WTC11 (cell line): ENCODE results near the gene CDH9. TPM values are rescaled to one million over a fixed set of nuclear protein-coding genes. Genes with fewer than 3 reads are reported as not detected.

Experiments
- ATAC-seq: fragments of 200-7000 bp; cut with Tn5 transposase; 2 replicates; pipeline ENCODE4 v1.10.0; 2021; ENCODE audit warnings: mild to moderate bottlenecking, moderate library complexity
- CTCF ChIA-PET: fragments of 300-600 bp; sonication (Branson Sonifier 250); formaldehyde crosslinking; loops from one replicate; lab custom pipeline; 2021; ENCODE audit warnings: antibody characterized with exemption; lab: Charles Lee
- POLR2A ChIA-PET: fragments of 350-600 bp; sonication (Branson Sonifier 250); formaldehyde crosslinking; loops from one replicate; lab custom pipeline; 2021; ENCODE audit warnings: antibody characterized with exemption; lab: Charles Lee
- DNase-seq: peaks from one replicate; pipeline ENCODE4 v3.0.0; 2021; ENCODE audit warnings: low spot score
- H3K27ac Mint-ChIP-seq: 2 replicates; pipeline ENCODE4 v1.8.0; 2021; ENCODE audit warnings: mixed read lengths
- H3K27me3 Mint-ChIP-seq: 2 replicates; pipeline ENCODE4 v1.8.0; 2021; ENCODE audit warnings: low read depth, mild to moderate bottlenecking, moderate library complexity, mixed read lengths
- H3K36me3 Mint-ChIP-seq: 2 replicates; pipeline ENCODE4 v1.8.0; 2021; ENCODE audit warnings: mixed read lengths
- H3K4me1 Mint-ChIP-seq: 2 replicates; pipeline ENCODE4 v1.8.0; 2022; ENCODE audit warnings: mixed read lengths
- H3K4me3 Mint-ChIP-seq: 2 replicates; pipeline ENCODE4 v1.8.0; 2021; ENCODE audit warnings: mild to moderate bottlenecking, moderate library complexity, mixed read lengths
- H3K9me3 Mint-ChIP-seq: 2 replicates; pipeline ENCODE4 v1.8.0; 2021; ENCODE audit warnings: mixed read lengths
- EMX1 ChIP-seq: fragments of 250-450 bp; sonication (Bioruptor Pico); IDR thresholded peaks from 2 replicates; pipeline ENCODE4 v1.8.0; 2021; ENCODE audit warnings: mild to moderate bottlenecking
- FOXJ3 ChIP-seq: sonication (generic); formaldehyde crosslinking; IDR thresholded peaks from 2 replicates; pipeline ENCODE4 v1.9.0; 2021; ENCODE audit warnings: missing genetic modification reagents, mild to moderate bottlenecking, borderline replicate concordance
- GABPB1 ChIP-seq: sonication (generic); formaldehyde crosslinking; IDR thresholded peaks from 2 replicates; pipeline ENCODE4 v1.8.1; 2023; ENCODE audit warnings: mild to moderate bottlenecking, missing genetic modification reagents
- HMGA2 ChIP-seq: fragments of 250-450 bp; sonication (Bioruptor Pico); IDR thresholded peaks from 2 replicates; pipeline ENCODE4 v1.4.0; 2021; ENCODE audit warnings: mild to moderate bottlenecking, moderate library complexity
- IRF2 ChIP-seq: sonication (generic); formaldehyde crosslinking; IDR thresholded peaks from 2 replicates; pipeline ENCODE4 v1.8.0; 2022; ENCODE audit warnings: low read depth, missing genetic modification reagents, borderline replicate concordance
- JAZF1 ChIP-seq: fragments of 250-450 bp; sonication (Bioruptor Pico); IDR thresholded peaks from 2 replicates; pipeline ENCODE4 v1.9.0; 2021; ENCODE audit warnings: moderate library complexity, mild to moderate bottlenecking, inconsistent platforms
- JUN ChIP-seq: sonication (generic); formaldehyde crosslinking; IDR thresholded peaks from 2 replicates; pipeline ENCODE4 v1.8.0; 2023; ENCODE audit warnings: mild to moderate bottlenecking, missing genetic modification reagents
- KAT7 ChIP-seq: sonication (generic); formaldehyde crosslinking; IDR thresholded peaks from 2 replicates; pipeline ENCODE4 v1.8.1; 2023; ENCODE audit warnings: missing genetic modification reagents, mild to moderate bottlenecking, borderline replicate concordance
- MYBL2 ChIP-seq: sonication (generic); formaldehyde crosslinking; IDR thresholded peaks from 2 replicates; pipeline ENCODE4 v1.8.1; 2023; ENCODE audit warnings: mild to moderate bottlenecking, moderate library complexity, missing genetic modification reagents
- NFATC4 ChIP-seq: fragments of 250-450 bp; sonication (Bioruptor Pico); IDR thresholded peaks from 2 replicates; pipeline ENCODE4 v1.9.0; 2021; ENCODE audit warnings: mild to moderate bottlenecking
- SOX15 ChIP-seq: fragments of 250-450 bp; sonication (Bioruptor Pico); IDR thresholded peaks from 2 replicates; pipeline ENCODE4 v1.9.0; 2021; ENCODE audit warnings: mild to moderate bottlenecking
- SP1 ChIP-seq: sonication (generic); formaldehyde crosslinking; conservative IDR thresholded peaks from 2 replicates; pipeline ENCODE4 v1.8.1; 2022; ENCODE audit warnings: missing genetic modification reagents
- TEAD1 ChIP-seq: sonication (generic); formaldehyde crosslinking; IDR thresholded peaks from 2 replicates; pipeline ENCODE4 v1.8.0; 2022; ENCODE audit warnings: mild to moderate bottlenecking, missing genetic modification reagents
- ZNF671 ChIP-seq: fragments of 250-450 bp; sonication (Bioruptor Pico); IDR thresholded peaks from 2 replicates; pipeline ENCODE4 v1.8.0; 2021; ENCODE audit warnings: mild to moderate bottlenecking
- total RNA-seq: library from RNA; stranded (reverse); gene quantifications from 3 replicates; pipeline ENCODE4 v1.2.3, GENCODE V29; 2021
- TF ChIP-seq, protein P1 (sequence below): sonication (generic); formaldehyde crosslinking; conservative IDR thresholded peaks from 2 replicates; pipeline ENCODE4 v1.8.1; 2023; ENCODE audit warnings: mild to moderate bottlenecking, low read depth, missing genetic modification reagents, moderate library complexity
- TF ChIP-seq, protein P2 (sequence below): sonication (generic); formaldehyde crosslinking; IDR thresholded peaks from 2 replicates; pipeline ENCODE4 v1.8.0; 2022; ENCODE audit warnings: mild to moderate bottlenecking, missing genetic modification reagents
- TF ChIP-seq, protein P3 (sequence below): sonication (generic); formaldehyde crosslinking; IDR thresholded peaks from 2 replicates; pipeline ENCODE4 v1.8.1; 2023; ENCODE audit warnings: mild to moderate bottlenecking, missing genetic modification reagents, borderline replicate concordance
- TF ChIP-seq, protein P4 (sequence below): sonication (generic); formaldehyde crosslinking; IDR thresholded peaks from 2 replicates; pipeline ENCODE4 v1.8.1; 2023; ENCODE audit warnings: mild to moderate bottlenecking, moderate library complexity, missing genetic modification reagents
- TF ChIP-seq, protein P5 (sequence below): sonication (generic); formaldehyde crosslinking; IDR thresholded peaks from 2 replicates; pipeline ENCODE4 v1.8.1; 2023; ENCODE audit warnings: mild to moderate bottlenecking, missing genetic modification reagents, moderate library complexity

CDH9 gene
- total RNA-seq, 1 experiment from 2014 or later: 0.48 TPM

DNA sequence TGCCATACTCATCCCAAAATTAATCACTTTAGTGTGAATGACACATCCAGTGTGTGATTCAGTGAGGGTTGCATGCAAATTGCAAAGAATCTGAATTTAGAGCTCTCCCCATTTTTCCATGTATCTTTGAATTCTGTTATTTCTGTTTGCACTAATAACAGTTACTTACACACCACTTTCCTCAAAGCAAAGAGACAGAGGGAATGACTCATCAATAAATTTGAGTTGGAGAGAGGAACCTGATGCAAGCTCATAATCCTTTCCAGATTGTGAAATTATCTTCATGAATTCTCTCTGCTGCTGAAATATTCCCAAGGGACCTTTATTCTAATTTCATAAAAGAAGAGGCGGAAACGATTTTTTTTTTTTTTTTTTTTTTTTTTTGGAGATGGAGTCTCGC is 204.8 kb downstream of the CDH9 start:
- H3K27ac Mint-ChIP-seq: no peak overlapping the region
- H3K4me1 Mint-ChIP-seq: no peaks in the 10 kb centered on the region
- peaks cover 26% of the 10 kb centered on the region for H3K9me3 Mint-ChIP-seq
- ATAC-seq (no peak), DNase-seq (no peak)
- H3K36me3 Mint-ChIP-seq: peaks cover 8% of the 10 kb centered on the region; the same call in 1 of the 2 replicates
- CTCF ChIA-PET: interaction anchor here (0.6 kb wide), 1 partner anchor 801 kb away, joined by 3 read pairs; no protein-coding TSS in a partner anchor
- no peak overlapping the region for H3K4me3 Mint-ChIP-seq
- POLR2A ChIA-PET: interaction anchor here (0.7 kb wide), 1 partner anchor 147 kb away, joined by 7 read pairs; no protein-coding TSS in a partner anchor
- TF ChIP-seq EMX1 (CRISPR knock-in tag) (no peak), FOXJ3 (CRISPR knock-in tag) (no peak), TEAD1 (CRISPR knock-in tag) (no peak), GABPB1 (CRISPR knock-in tag) (no peak), SOX15 (no peak), KAT7 (CRISPR knock-in tag) (no peak), SP1 (no peak), ZNF671 (CRISPR knock-in tag) (no peak), JAZF1 (CRISPR knock-in tag) (no peak), IRF2 (CRISPR knock-in tag) (no peak), HMGA2 (no peak), JUN (CRISPR knock-in tag) (no peak), NFATC4 (CRISPR knock-in tag) (no peak), MYBL2 (CRISPR knock-in tag) (no peak)
- TF ChIP-seq, protein P1, sequence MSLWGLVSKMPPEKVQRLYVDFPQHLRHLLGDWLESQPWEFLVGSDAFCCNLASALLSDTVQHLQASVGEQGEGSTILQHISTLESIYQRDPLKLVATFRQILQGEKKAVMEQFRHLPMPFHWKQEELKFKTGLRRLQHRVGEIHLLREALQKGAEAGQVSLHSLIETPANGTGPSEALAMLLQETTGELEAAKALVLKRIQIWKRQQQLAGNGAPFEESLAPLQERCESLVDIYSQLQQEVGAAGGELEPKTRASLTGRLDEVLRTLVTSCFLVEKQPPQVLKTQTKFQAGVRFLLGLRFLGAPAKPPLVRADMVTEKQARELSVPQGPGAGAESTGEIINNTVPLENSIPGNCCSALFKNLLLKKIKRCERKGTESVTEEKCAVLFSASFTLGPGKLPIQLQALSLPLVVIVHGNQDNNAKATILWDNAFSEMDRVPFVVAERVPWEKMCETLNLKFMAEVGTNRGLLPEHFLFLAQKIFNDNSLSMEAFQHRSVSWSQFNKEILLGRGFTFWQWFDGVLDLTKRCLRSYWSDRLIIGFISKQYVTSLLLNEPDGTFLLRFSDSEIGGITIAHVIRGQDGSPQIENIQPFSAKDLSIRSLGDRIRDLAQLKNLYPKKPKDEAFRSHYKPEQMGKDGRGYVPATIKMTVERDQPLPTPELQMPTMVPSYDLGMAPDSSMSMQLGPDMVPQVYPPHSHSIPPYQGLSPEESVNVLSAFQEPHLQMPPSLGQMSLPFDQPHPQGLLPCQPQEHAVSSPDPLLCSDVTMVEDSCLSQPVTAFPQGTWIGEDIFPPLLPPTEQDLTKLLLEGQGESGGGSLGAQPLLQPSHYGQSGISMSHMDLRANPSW (CRISPR knock-in tag): no peak
- TF ChIP-seq, protein P2, sequence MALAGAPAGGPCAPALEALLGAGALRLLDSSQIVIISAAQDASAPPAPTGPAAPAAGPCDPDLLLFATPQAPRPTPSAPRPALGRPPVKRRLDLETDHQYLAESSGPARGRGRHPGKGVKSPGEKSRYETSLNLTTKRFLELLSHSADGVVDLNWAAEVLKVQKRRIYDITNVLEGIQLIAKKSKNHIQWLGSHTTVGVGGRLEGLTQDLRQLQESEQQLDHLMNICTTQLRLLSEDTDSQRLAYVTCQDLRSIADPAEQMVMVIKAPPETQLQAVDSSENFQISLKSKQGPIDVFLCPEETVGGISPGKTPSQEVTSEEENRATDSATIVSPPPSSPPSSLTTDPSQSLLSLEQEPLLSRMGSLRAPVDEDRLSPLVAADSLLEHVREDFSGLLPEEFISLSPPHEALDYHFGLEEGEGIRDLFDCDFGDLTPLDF: no peak
- TF ChIP-seq, protein P3, sequence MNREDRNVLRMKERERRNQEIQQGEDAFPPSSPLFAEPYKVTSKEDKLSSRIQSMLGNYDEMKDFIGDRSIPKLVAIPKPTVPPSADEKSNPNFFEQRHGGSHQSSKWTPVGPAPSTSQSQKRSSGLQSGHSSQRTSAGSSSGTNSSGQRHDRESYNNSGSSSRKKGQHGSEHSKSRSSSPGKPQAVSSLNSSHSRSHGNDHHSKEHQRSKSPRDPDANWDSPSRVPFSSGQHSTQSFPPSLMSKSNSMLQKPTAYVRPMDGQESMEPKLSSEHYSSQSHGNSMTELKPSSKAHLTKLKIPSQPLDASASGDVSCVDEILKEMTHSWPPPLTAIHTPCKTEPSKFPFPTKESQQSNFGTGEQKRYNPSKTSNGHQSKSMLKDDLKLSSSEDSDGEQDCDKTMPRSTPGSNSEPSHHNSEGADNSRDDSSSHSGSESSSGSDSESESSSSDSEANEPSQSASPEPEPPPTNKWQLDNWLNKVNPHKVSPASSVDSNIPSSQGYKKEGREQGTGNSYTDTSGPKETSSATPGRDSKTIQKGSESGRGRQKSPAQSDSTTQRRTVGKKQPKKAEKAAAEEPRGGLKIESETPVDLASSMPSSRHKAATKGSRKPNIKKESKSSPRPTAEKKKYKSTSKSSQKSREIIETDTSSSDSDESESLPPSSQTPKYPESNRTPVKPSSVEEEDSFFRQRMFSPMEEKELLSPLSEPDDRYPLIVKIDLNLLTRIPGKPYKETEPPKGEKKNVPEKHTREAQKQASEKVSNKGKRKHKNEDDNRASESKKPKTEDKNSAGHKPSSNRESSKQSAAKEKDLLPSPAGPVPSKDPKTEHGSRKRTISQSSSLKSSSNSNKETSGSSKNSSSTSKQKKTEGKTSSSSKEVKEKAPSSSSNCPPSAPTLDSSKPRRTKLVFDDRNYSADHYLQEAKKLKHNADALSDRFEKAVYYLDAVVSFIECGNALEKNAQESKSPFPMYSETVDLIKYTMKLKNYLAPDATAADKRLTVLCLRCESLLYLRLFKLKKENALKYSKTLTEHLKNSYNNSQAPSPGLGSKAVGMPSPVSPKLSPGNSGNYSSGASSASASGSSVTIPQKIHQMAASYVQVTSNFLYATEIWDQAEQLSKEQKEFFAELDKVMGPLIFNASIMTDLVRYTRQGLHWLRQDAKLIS (CRISPR knock-in tag): no peak
- TF ChIP-seq, protein P4, sequence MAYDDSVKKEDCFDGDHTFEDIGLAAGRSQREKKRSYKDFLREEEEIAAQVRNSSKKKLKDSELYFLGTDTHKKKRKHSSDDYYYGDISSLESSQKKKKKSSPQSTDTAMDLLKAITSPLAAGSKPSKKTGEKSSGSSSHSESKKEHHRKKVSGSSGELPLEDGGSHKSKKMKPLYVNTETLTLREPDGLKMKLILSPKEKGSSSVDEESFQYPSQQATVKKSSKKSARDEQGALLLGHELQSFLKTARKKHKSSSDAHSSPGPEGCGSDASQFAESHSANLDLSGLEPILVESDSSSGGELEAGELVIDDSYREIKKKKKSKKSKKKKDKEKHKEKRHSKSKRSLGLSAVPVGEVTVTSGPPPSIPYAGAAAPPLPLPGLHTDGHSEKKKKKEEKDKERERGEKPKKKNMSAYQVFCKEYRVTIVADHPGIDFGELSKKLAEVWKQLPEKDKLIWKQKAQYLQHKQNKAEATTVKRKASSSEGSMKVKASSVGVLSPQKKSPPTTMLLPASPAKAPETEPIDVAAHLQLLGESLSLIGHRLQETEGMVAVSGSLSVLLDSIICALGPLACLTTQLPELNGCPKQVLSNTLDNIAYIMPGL (CRISPR knock-in tag): no peak
- TF ChIP-seq, protein P5, sequence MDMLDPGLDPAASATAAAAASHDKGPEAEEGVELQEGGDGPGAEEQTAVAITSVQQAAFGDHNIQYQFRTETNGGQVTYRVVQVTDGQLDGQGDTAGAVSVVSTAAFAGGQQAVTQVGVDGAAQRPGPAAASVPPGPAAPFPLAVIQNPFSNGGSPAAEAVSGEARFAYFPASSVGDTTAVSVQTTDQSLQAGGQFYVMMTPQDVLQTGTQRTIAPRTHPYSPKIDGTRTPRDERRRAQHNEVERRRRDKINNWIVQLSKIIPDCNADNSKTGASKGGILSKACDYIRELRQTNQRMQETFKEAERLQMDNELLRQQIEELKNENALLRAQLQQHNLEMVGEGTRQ (CRISPR knock-in tag): no peak
- H3K27me3 Mint-ChIP-seq: no peaks in the 10 kb centered on the region
